Natural killer cell (primary cell): ENCODE data around the gene DCAF11. TPM values are rescaled to one million over a fixed set of nuclear protein-coding genes. Genes with fewer than 3 reads are reported as not detected.
A peak's percentile ranks its signal among the peaks of the same experiment; 100 is the strongest.

Experiments used
- ATAC-seq, 3 donors: fragments of 150-1000 bp in 2 of 3; fragments of 200-7000 bp in 1 of 3; cut with Tn5 transposase; 1 replicate in 1 of 3; 2 replicates in 2 of 3; pipeline ENCODE4 v1.10.0; 2021; ENCODE audit warnings: mild to moderate bottlenecking in 2 of 3, moderate library complexity in 2 of 3
- DNase-seq, 2 donors: peaks; one replicate each; pipeline versions ENCODE4 v3.0.0 to v3.0.0-alpha.2; 2013 to 2021; ENCODE audit warnings: mixed read lengths in 1 of 2
- H3K27ac ChIP-seq: one replicate; pipeline ENCODE4 v1.5.1; 2013; ENCODE audit warnings: mild to moderate bottlenecking, low read length
- H3K27me3 ChIP-seq: one replicate; pipeline ENCODE4 v1.6.1; 2013; ENCODE audit warnings: low read length; ENCODE audit not compliant: control insufficient read depth, insufficient read depth
- H3K36me3 ChIP-seq: one replicate; pipeline ENCODE4 v1.6.1; 2013; ENCODE audit warnings: low read length; ENCODE audit not compliant: control insufficient read depth, insufficient read depth
- H3K4me1 ChIP-seq: one replicate; pipeline ENCODE4 v1.6.1; 2013; ENCODE audit warnings: low read length; ENCODE audit not compliant: control insufficient read depth, insufficient read depth
- H3K4me3 ChIP-seq: one replicate; pipeline ENCODE4 v1.5.1; 2013; ENCODE audit warnings: low read length
- H3K9me3 ChIP-seq: one replicate; pipeline ENCODE4 v1.6.1; 2013; ENCODE audit warnings: low read length; ENCODE audit not compliant: control insufficient read depth, insufficient read depth
- H3K27ac Mint-ChIP-seq, 2 donors: one replicate each; pipeline ENCODE4 v1.8.0; 2022; ENCODE audit warnings: mild to moderate bottlenecking in 2 of 2, mixed read lengths in 2 of 2, moderate library complexity in 1 of 2
- H3K27me3 Mint-ChIP-seq, 2 donors: one replicate each; pipeline ENCODE4 v1.8.0; 2022; ENCODE audit warnings: low read depth in 2 of 2, mixed read lengths in 2 of 2
- H3K36me3 Mint-ChIP-seq: one replicate; pipeline ENCODE4 v1.8.0; 2022; ENCODE audit warnings: mixed read lengths
- H3K4me1 Mint-ChIP-seq, 2 donors: one replicate each; pipeline ENCODE4 v1.8.0; 2022; ENCODE audit warnings: mixed read lengths in 2 of 2
- H3K4me3 Mint-ChIP-seq: one replicate; pipeline ENCODE4 v1.8.0; 2022; ENCODE audit warnings: mild to moderate bottlenecking, moderate library complexity, mixed read lengths
- H3K9me3 Mint-ChIP-seq, 2 donors: one replicate each; pipeline ENCODE4 v1.8.0; 2022; ENCODE audit warnings: mixed read lengths in 2 of 2
- WGBS: methylation state at CpG from one replicate; pipeline ENCODE4 v1.1.7; 2013; ENCODE audit warnings: missing lambda C conversion rate; ENCODE audit not compliant: insufficient coverage; 5-methylcytosine and 5-hydroxymethylcytosine counted together
- intact Hi-C: fragments of 100-400 bp; cut with micrococcal nuclease; formaldehyde crosslinking; loops from one replicate; pipeline ENCODE4 v1.14.2; 2022
- total RNA-seq, 4 donors: library from RNA; stranded (reverse); fragments of 120-200 nt in 1 of 4; gene quantifications; one replicate each; pipeline versions ENCODE4 v1.2.3 to v1.2.4, GENCODE V29; 2013 to 2022
- TF ChIP-seq, protein P1 (sequence below): fragments of 200-600 bp; IDR thresholded peaks from one replicate; pipeline ENCODE4 v1.8.0; 2022; ENCODE audit warnings: antibody characterized with exemption

DCAF11 gene
- total RNA-seq, 3 donors from 2014 or later (not counting 1 experiment from before 2014, with no cell fraction given): 77.5 to 99.3 (median 96.3) TPM

DNA sequence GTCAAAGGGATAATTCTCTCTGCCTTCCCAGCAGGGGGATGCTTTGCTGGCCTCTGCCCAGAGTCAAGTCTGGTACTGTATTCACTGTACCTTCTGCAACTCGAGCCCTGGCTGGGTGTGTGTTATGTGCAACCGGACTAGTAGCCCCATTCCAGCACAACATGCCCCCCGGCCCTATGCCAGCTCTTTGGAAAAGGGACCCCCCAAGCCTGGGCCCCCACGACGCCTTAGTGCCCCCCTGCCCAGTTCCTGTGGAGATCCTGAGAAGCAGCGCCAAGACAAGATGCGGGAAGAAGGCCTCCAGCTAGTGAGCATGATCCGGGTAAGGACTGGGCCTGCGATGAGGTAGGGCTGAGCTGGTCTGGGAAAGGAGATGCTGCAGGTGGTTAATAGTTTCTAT, 36.0 kb downstream of the DCAF11 start:
- TF ChIP-seq, protein P1, sequence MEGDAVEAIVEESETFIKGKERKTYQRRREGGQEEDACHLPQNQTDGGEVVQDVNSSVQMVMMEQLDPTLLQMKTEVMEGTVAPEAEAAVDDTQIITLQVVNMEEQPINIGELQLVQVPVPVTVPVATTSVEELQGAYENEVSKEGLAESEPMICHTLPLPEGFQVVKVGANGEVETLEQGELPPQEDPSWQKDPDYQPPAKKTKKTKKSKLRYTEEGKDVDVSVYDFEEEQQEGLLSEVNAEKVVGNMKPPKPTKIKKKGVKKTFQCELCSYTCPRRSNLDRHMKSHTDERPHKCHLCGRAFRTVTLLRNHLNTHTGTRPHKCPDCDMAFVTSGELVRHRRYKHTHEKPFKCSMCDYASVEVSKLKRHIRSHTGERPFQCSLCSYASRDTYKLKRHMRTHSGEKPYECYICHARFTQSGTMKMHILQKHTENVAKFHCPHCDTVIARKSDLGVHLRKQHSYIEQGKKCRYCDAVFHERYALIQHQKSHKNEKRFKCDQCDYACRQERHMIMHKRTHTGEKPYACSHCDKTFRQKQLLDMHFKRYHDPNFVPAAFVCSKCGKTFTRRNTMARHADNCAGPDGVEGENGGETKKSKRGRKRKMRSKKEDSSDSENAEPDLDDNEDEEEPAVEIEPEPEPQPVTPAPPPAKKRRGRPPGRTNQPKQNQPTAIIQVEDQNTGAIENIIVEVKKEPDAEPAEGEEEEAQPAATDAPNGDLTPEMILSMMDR: no peak
- no peaks in the 10 kb centered on the region for H3K36me3 Mint-ChIP-seq
- intact Hi-C loops: no loop called here
- ATAC-seq (no peak), DNase-seq (no peak)
- no peaks in the 10 kb centered on the region for H3K27me3 Mint-ChIP-seq
- Histone ChIP-seq H3K9me3 (no peaks in the 10 kb centered on the region), H3K36me3 (peaks cover 50% of the 10 kb centered on the region), H3K4me3 (no peak overlapping the region), H3K27me3 (no peaks in the 10 kb centered on the region), H3K27ac (no peak overlapping the region), H3K4me1 (peaks cover 20% of the 10 kb centered on the region)
- no peak overlapping the region for H3K27ac Mint-ChIP-seq
- 95% methylated on average over 9 of the region's 9 CpGs for WGBS
- H3K4me3 Mint-ChIP-seq: no peak overlapping the region
- peaks cover 38 to 49% of the 10 kb centered on the region in 2 donors for H3K4me1 Mint-ChIP-seq
- H3K9me3 Mint-ChIP-seq: no peaks in the 10 kb centered on the region

DNA sequence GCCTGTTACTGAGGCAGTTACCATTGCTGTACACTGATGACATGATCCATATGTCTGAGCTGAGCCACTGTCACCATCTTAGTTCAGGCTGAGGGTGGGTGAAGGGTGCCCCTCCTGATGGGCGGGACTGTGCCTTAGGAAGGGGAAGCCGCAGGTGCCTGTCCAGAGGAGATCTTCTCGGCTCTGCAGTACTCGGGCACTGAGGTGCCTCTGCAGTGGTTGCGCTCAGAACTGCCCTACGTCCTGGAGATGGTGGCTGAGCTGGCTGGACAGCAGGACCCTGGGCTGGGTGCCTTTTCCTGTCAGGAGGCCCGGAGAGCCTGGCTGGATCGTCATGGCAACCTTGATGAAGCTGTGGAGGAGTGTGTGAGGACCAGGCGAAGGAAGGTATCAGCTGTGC, 36.4 kb downstream of the DCAF11 start:
- H3K9me3 ChIP-seq: no peaks in the 10 kb centered on the region
- no peak overlapping the region for H3K27ac ChIP-seq
- Mint-ChIP-seq H3K27me3 (no peaks in the 10 kb centered on the region), H3K27ac (no peak overlapping the region), H3K4me3 (no peak overlapping the region), H3K9me3 (no peaks in the 10 kb centered on the region), H3K36me3 (no peaks in the 10 kb centered on the region), H3K4me1 (peaks cover 34 to 49% of the 10 kb centered on the region in 2 donors)
- no peaks in the 10 kb centered on the region for H3K27me3 ChIP-seq
- TF ChIP-seq, protein P1: no peak
- intact Hi-C loops: no loop called here
- H3K4me3 ChIP-seq: no peak overlapping the region
- no peak for ATAC-seq
- peaks cover 54% of the 10 kb centered on the region for H3K36me3 ChIP-seq
- WGBS: 97% methylated on average over 9 of the region's 9 CpGs
- no peak for DNase-seq
- peaks cover 16% of the 10 kb centered on the region for H3K4me1 ChIP-seq

DNA sequence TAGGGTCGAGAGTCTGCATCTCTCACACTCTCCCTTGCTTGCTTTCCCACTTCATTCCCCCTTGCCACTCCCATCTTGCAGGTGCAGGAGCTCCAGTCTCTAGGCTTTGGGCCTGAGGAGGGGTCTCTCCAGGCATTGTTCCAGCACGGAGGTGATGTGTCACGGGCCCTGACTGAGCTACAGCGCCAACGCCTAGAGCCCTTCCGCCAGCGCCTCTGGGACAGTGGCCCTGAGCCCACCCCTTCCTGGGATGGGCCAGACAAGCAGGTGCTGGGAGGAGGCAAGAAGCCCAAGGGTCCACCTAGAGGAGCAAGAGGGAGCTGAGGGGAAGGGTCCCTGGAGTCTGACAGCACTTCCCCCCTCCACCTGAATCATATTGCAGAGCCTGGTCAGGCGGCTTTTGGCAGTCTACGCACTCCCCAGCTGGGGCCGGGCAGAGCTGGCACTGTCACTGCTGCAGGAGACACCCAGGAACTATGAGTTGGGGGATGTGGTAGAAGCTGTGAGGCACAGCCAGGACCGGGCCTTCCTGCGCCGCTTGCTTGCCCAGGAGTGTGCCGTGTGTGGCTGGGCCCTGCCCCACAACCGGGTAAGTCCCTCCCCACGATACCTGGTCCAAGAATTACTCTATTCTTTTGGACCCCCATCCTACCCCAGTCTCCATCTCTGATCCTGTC, 37.0 kb downstream of the DCAF11 start:
- TF ChIP-seq, protein P1: no peak
- H3K4me1 Mint-ChIP-seq: peaks cover 33 to 43% of the 10 kb centered on the region in 2 donors
- H3K4me3 Mint-ChIP-seq: no peak overlapping the region
- DNase-seq (no peak), ATAC-seq (no peak)
- H3K9me3 Mint-ChIP-seq: no peaks in the 10 kb centered on the region
- intact Hi-C loops: no loop called here
- H3K27me3 Mint-ChIP-seq: no peaks in the 10 kb centered on the region
- WGBS: 98% methylated on average over 16 of the region's 16 CpGs
- Histone ChIP-seq H3K27me3 (no peaks in the 10 kb centered on the region), H3K36me3 (peaks cover 58% of the 10 kb centered on the region), H3K4me1 (peaks cover 12% of the 10 kb centered on the region), H3K9me3 (no peaks in the 10 kb centered on the region), H3K4me3 (no peak overlapping the region), H3K27ac (no peak overlapping the region)
- no peak overlapping the region for H3K27ac Mint-ChIP-seq
- no peaks in the 10 kb centered on the region for H3K36me3 Mint-ChIP-seq

DNA sequence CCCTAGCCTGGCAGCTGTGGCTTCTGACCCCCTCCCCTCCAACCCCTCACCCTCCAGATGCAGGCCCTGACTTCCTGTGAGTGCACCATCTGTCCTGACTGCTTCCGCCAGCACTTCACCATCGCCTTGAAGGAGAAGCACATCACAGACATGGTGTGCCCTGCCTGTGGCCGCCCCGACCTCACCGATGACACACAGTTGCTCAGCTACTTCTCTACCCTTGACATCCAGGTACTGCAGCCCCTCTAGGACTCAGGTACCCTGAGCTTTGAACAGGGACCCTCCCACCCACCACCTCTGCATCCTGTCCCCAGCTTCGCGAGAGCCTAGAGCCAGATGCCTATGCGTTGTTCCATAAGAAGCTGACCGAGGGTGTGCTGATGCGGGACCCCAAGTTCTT, 40.5 kb downstream of the DCAF11 start:
- TF ChIP-seq, protein P1: no peak
- intact Hi-C loops: no loop called here
- no peak overlapping the region for H3K27ac ChIP-seq

More for the DNA sequence above, 40.5 kb downstream of the DCAF11 start:
- DNase-seq: no peak
- Histone ChIP-seq H3K4me1 (peaks cover under 1% of the 10 kb centered on the region), H3K27me3 (no peaks in the 10 kb centered on the region), H3K9me3 (no peaks in the 10 kb centered on the region), H3K36me3 (peaks cover 74% of the 10 kb centered on the region), H3K4me3 (no peak overlapping the region)
- peaks cover 10 to 15% of the 10 kb centered on the region in 2 donors for H3K4me1 Mint-ChIP-seq
- no peak overlapping the region for H3K4me3 Mint-ChIP-seq
- peak overlapping the region in 1 of 2 donors; percentile 56 for H3K27ac Mint-ChIP-seq
- no peaks in the 10 kb centered on the region for H3K9me3 Mint-ChIP-seq
- no peaks in the 10 kb centered on the region for H3K36me3 Mint-ChIP-seq
- no peaks in the 10 kb centered on the region for H3K27me3 Mint-ChIP-seq
- 97% methylated on average over 10 of the region's 10 CpGs for WGBS
- ATAC-seq: no peak
